Measurements from ENCODE around the gene WFDC11. TPM values are rescaled to one million over a fixed set of nuclear protein-coding genes. Genes with fewer than 3 reads are reported as not detected.
"Not testable (repeated sequence)": the region's sequence is repeated elsewhere in the genome, so short reads cannot be mapped to it uniquely, and the experiment has no call there.

Gene WFDC11
- total RNA-seq (not detected in 2 replicates), polyA plus RNA-seq (not detected in 2 replicates), polyA minus RNA-seq (ENCODE audit: low replicate concordance) (not detected in 2 replicates)
- not detected in 2 replicates for polyA plus RNA-seq (2012)

DNA sequence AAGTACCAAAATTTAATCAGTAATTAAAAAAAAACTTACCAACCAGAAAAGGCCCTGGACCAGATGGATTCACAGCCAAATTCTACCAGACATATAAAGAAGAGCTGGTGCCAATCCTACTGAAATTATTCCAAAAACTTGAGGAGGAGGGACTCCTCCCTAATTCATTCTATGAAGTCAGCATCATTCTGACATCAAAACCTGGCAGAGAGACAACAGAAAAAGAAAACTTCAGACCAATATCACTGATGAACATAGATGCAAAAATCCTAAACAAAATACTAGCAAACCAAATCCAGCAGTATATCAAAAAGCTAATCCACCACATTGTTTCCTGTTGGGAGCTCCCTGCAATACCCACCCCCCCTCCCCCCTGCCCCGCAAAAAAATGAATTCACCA, at the start of gene WFDC11:
TSS of gene WFDC11 (minus strand) at position 101 of the 400 bp plus-strand sequence. CDS start 19,639 bp downstream, outside the sequence.
- Histone ChIP-seq H3K36me3 (ENCODE audit: control insufficient read depth, insufficient read depth, low read length) (no peaks in the 10 kb centered on the region), H3K9me3 (ENCODE audit: control insufficient read depth, insufficient read depth, low read depth, low read length) (no peaks in the 10 kb centered on the region), H4K20me1 (ENCODE audit: control insufficient read depth, extremely low read depth, insufficient read depth, low read length) (no peaks in the 10 kb centered on the region), H2AFZ (ENCODE audit: low read length) (no peak within 1 kb of the TSS), H3K4me3 (replicated peaks in 1 of 4; ENCODE audit: control extremely low read depth in 1 of 4, insufficient read depth in 1 of 4, low read depth in 3 of 4, low read length in 4 of 4) (no peak within 1 kb of the TSS), H3K9ac (ENCODE audit: insufficient read depth, low read length) (no peak within 1 kb of the TSS), H3K79me2 (ENCODE audit: control insufficient read depth, insufficient read depth, low read length) (no peaks in the 10 kb centered on the region), H3K27me3 (ENCODE audit: control insufficient read depth, insufficient read depth, low read length) (no peaks in the 10 kb centered on the region), H3K4me2 (ENCODE audit: extremely low read depth, insufficient read depth, low read length) (no peak within 1 kb of the TSS), H3K27ac (ENCODE audit: insufficient read depth, low read length) (no peak within 1 kb of the TSS), H3K4me1 (ENCODE audit: control insufficient read depth, extremely low read depth, insufficient read depth, low read length) (no peaks in the 10 kb centered on the region)
- DNase-seq (ENCODE audit: low read depth in 2 of 2) = no peak
- TF ChIP-seq, protein P1, sequence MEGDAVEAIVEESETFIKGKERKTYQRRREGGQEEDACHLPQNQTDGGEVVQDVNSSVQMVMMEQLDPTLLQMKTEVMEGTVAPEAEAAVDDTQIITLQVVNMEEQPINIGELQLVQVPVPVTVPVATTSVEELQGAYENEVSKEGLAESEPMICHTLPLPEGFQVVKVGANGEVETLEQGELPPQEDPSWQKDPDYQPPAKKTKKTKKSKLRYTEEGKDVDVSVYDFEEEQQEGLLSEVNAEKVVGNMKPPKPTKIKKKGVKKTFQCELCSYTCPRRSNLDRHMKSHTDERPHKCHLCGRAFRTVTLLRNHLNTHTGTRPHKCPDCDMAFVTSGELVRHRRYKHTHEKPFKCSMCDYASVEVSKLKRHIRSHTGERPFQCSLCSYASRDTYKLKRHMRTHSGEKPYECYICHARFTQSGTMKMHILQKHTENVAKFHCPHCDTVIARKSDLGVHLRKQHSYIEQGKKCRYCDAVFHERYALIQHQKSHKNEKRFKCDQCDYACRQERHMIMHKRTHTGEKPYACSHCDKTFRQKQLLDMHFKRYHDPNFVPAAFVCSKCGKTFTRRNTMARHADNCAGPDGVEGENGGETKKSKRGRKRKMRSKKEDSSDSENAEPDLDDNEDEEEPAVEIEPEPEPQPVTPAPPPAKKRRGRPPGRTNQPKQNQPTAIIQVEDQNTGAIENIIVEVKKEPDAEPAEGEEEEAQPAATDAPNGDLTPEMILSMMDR (conservative IDR thresholded peaks at IDR 0.05 in 1 of 2, IDR thresholded peaks at IDR 0.05 in 1 of 2; ENCODE audit: low read depth in 1 of 2, low read length in 2 of 2) = no peak
- TF ChIP-seq EZH2 (IDR thresholded peaks at IDR 0.05; ENCODE audit: low read length, missing control alignments) = no peak

DNA sequence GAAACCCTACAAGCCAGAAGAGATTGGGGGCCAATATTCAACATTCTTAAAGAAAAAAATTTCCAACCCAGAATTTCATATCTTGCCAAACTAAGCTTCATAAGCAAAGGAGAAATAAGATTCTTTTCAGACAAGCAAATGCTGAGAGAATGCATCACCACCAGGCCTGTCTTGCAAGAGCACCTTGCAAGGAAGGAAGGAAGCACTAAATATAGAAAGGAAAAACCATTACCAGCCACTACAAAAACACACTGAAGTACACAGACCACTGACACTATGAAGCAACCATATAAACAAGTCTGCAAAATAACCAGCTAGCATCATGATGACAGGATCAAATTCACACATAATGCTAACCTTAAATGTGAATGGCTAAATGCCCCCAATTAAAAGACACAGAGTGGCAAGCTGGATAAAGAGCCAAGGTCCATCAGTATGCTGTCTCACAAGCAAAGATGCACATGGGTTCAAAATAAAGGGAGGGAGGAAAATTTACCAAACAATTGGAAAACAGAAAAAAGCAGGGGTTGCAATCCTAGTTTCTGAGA, 46.2 kb upstream of the WFDC11 start:
- H3K4me2 ChIP-seq (ENCODE audit: extremely low read depth, insufficient read depth, low read length); H3K4me3 ChIP-seq (replicated peaks in 1 of 4; ENCODE audit: control extremely low read depth in 1 of 4, insufficient read depth in 1 of 4, low read depth in 3 of 4, low read length in 4 of 4); H3K79me2 ChIP-seq (ENCODE audit: control insufficient read depth, insufficient read depth, low read length); H3K9me3 ChIP-seq (ENCODE audit: control insufficient read depth, insufficient read depth, low read depth, low read length); H3K36me3 ChIP-seq (ENCODE audit: control insufficient read depth, insufficient read depth, low read length); H3K27ac ChIP-seq (ENCODE audit: insufficient read depth, low read length); H2AFZ ChIP-seq (ENCODE audit: low read length); H3K27me3 ChIP-seq (ENCODE audit: control insufficient read depth, insufficient read depth, low read length); H4K20me1 ChIP-seq (ENCODE audit: control insufficient read depth, extremely low read depth, insufficient read depth, low read length); H3K4me1 ChIP-seq (ENCODE audit: control insufficient read depth, extremely low read depth, insufficient read depth, low read length); H3K9ac ChIP-seq (ENCODE audit: insufficient read depth, low read length); DNase-seq (ENCODE audit: low read depth in 2 of 2): not testable (repeated sequence)

DNA sequence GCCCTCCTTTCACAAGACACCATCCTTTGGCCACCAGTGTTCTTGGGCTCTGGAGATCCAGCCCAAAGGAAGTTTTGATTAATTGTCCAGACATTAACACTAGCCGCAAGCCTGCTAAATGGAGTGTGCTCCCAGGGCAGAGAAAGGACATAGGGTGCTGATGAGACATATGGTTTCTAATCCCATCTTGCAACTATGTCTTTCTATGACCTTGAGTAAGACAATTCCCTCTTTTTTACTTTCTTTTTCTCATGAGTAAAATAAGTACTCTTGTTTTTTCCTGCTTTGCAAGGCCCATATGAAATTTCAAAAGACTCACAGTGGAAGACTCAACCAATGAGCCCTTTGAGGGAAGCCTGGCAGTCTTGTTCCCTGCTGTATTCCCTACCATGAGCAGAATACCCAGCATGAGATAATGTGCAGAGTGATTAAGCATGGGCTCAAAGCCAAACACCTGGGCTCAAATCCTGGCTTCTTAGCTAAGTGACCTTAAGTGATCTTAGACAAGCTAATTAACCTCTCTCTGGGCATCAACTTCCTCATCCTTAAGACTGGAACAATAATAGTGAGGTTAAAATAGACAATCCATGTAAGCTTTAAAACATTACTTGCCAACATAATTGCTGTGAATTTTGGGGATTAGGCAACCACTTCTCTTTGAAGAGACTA, 35.1 kb upstream of the WFDC11 start, which contains the start of gene WFDC10B:
TSS of gene WFDC10B (minus strand) at position 51 of the 669 bp plus-strand sequence. CDS start 19,027 bp downstream, outside the sequence.
- H3K4me1 ChIP-seq (ENCODE audit: control insufficient read depth, extremely low read depth, insufficient read depth, low read length) = no peaks in the 10 kb centered on the region
- no peaks in the 10 kb centered on the region for H3K79me2 ChIP-seq (ENCODE audit: control insufficient read depth, insufficient read depth, low read length)
- H3K27me3 ChIP-seq (ENCODE audit: control insufficient read depth, insufficient read depth, low read length) = no peaks in the 10 kb centered on the region
- H3K4me2 ChIP-seq (ENCODE audit: extremely low read depth, insufficient read depth, low read length) = no peak within 1 kb of the TSS
- DNase-seq (ENCODE audit: low read depth in 2 of 2) = no peak
- no peak within 1 kb of the TSS for H3K9ac ChIP-seq (ENCODE audit: insufficient read depth, low read length)
- no peaks in the 10 kb centered on the region for H3K36me3 ChIP-seq (ENCODE audit: control insufficient read depth, insufficient read depth, low read length)
- H2AFZ ChIP-seq (ENCODE audit: low read length) = no peak within 1 kb of the TSS
- no peaks in the 10 kb centered on the region for H4K20me1 ChIP-seq (ENCODE audit: control insufficient read depth, extremely low read depth, insufficient read depth, low read length)
- H3K27ac ChIP-seq (ENCODE audit: insufficient read depth, low read length) = no peak within 1 kb of the TSS
- H3K9me3 ChIP-seq (ENCODE audit: control insufficient read depth, insufficient read depth, low read depth, low read length) = no peaks in the 10 kb centered on the region
- no peak for TF ChIP-seq EZH2 (IDR thresholded peaks at IDR 0.05; ENCODE audit: low read length, missing control alignments)
- H3K4me3 ChIP-seq (replicated peaks in 1 of 4; ENCODE audit: control extremely low read depth in 1 of 4, insufficient read depth in 1 of 4, low read depth in 3 of 4, low read length in 4 of 4) = no peak within 1 kb of the TSS

- H3K9me3 ChIP-seq (ENCODE audit: control insufficient read depth, insufficient read depth, low read depth, low read length) = no peaks in the 10 kb centered on the region
- no peak within 1 kb of the TSS for H3K4me3 ChIP-seq (replicated peaks in 1 of 4; ENCODE audit: control extremely low read depth in 1 of 4, insufficient read depth in 1 of 4, low read depth in 3 of 4, low read length in 4 of 4)
- H2AFZ ChIP-seq (ENCODE audit: low read length) = no peak within 1 kb of the TSS
- no peaks in the 10 kb centered on the region for H3K27me3 ChIP-seq (ENCODE audit: control insufficient read depth, insufficient read depth, low read length)
- no peaks in the 10 kb centered on the region for H3K36me3 ChIP-seq (ENCODE audit: control insufficient read depth, insufficient read depth, low read length)
- H4K20me1 ChIP-seq (ENCODE audit: control insufficient read depth, extremely low read depth, insufficient read depth, low read length) = no peaks in the 10 kb centered on the region
- no peaks in the 10 kb centered on the region for H3K79me2 ChIP-seq (ENCODE audit: control insufficient read depth, insufficient read depth, low read length)
- no peak within 1 kb of the TSS for H3K9ac ChIP-seq (ENCODE audit: insufficient read depth, low read length)
- no peak within 1 kb of the TSS for H3K27ac ChIP-seq (ENCODE audit: insufficient read depth, low read length)
- DNase-seq (ENCODE audit: low read depth in 2 of 2) = no peak
- H3K4me2 ChIP-seq (ENCODE audit: extremely low read depth, insufficient read depth, low read length) = no peak within 1 kb of the TSS
- TF ChIP-seq, protein P1 (conservative IDR thresholded peaks at IDR 0.05 in 1 of 2, IDR thresholded peaks at IDR 0.05 in 1 of 2; ENCODE audit: low read depth in 1 of 2, low read length in 2 of 2) = no peak
- TF ChIP-seq EZH2 (IDR thresholded peaks at IDR 0.05; ENCODE audit: low read length, missing control alignments) = no peak
- no peaks in the 10 kb centered on the region for H3K4me1 ChIP-seq (ENCODE audit: control insufficient read depth, extremely low read depth, insufficient read depth, low read length)
Observed at GRCh38 chr20:45701873-45702272, 31.8 kb upstream of the WFDC11 start, which contains the start of gene WFDC13. Gene WFDC13 (plus strand): TSS chr20:45702038. CDS start chr20:45702124, 86 bp downstream.

Data from fibroblast of lung (primary cell).